Measurements from ENCODE around the gene MAP3K7. TPM values are rescaled to one million over a fixed set of nuclear protein-coding genes. Genes with fewer than 3 reads are reported as not detected.

Gene MAP3K7
- total RNA-seq, 1 donor, result 51.4 TPM

DNA sequence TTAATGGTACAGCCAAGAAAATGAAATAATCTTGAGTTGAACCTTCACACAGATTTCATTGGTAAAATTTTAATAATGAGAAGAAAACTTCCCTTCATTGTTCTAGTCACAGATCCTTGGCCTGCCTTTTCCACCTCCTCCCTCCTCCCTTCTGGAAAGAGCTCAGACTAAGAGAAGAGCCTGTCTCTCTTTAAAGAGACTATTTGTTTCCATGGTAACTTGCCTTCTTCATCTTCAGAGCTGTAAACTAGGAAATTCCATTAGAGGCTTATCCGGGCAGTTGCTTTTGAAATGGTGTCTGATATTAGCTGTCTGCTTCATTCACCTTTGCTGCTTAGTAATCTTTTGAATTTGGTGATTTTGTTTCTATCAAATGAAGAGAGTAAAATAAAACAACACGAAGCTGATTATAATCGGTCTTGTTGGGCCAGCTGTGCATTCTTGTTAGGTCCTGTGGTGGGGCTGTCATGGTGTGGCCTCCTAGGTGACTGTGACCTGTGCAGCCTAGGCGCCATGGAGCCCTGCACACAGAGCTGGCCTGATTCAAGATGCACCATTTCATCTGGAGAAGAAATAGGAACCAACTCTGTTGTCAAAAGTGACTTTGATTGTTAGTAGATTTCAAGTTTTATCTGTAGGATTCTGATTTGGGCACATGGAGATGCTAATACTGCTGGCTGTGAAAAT lies 96.7 kb downstream of the MAP3K7 start:
- no peak for DNase-seq (ENCODE audit: low read depth)
- TF ChIP-seq, protein P1, sequence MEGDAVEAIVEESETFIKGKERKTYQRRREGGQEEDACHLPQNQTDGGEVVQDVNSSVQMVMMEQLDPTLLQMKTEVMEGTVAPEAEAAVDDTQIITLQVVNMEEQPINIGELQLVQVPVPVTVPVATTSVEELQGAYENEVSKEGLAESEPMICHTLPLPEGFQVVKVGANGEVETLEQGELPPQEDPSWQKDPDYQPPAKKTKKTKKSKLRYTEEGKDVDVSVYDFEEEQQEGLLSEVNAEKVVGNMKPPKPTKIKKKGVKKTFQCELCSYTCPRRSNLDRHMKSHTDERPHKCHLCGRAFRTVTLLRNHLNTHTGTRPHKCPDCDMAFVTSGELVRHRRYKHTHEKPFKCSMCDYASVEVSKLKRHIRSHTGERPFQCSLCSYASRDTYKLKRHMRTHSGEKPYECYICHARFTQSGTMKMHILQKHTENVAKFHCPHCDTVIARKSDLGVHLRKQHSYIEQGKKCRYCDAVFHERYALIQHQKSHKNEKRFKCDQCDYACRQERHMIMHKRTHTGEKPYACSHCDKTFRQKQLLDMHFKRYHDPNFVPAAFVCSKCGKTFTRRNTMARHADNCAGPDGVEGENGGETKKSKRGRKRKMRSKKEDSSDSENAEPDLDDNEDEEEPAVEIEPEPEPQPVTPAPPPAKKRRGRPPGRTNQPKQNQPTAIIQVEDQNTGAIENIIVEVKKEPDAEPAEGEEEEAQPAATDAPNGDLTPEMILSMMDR (IDR thresholded peaks at IDR 0.05; ENCODE audit: insufficient read depth, low read depth, low read length), result no peak
- no peak overlapping the region for H3K4me3 ChIP-seq (ENCODE audit: low read depth, low read length)

DNA sequence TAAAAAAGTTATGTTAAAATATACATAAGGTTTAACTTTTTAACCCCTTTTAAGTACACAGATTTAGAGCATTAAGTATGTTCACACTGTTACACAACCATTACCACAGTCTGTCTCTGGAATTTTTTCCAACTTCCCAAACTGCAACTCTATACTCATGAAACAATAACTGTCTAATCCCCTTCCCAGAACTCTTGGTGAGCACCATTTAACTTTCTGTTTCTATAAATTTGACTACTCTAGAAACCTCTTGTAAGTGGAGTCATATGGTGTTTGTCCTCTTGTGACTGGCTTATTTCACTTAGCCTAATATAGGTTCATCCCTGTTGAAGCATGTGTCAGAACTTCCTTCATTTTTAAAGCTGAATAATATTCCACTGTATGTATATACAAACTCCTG lies 98.1 kb downstream of the MAP3K7 start:
- H3K4me3 ChIP-seq (ENCODE audit: low read depth, low read length), result no peak overlapping the region
- TF ChIP-seq, protein P1 (IDR thresholded peaks at IDR 0.05; ENCODE audit: insufficient read depth, low read depth, low read length), result no peak
- DNase-seq (ENCODE audit: low read depth), result peak; percentile 41

DNA sequence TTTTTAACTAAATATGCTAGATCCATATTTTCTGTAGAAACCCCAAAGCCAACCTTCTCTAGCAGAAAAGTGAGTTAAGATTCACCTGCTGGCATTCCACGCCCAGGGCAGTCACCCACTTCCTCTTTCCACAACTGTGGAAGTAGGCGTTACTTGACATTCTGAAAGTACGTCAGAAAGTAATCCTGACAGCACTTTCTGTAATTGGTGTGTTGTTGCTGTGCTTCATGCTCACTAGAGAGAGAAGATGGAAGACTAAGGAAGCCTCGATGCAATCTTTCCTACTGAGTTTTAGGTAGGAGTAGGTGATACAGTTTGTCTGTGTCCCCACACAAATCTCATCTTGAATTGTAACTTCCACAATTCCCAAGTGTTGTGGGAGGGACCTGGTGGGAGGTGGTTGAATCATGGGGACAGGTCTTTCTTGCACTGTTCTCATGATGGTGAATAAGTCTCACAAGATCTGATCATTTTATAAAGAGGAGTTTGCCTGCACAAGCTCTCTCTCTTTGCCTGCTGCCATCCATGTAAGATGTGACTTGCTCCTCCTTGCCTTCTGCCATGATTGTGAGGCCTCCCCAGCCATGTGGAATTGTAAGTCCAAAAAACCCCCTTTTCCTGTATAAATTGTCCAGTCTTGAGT lies 101.1 kb downstream of the MAP3K7 start:
- DNase-seq (ENCODE audit: low read depth), result no peak
- no peak overlapping the region for H3K4me3 ChIP-seq (ENCODE audit: low read depth, low read length)
- TF ChIP-seq, protein P1 (IDR thresholded peaks at IDR 0.05; ENCODE audit: insufficient read depth, low read depth, low read length), result no peak

DNA sequence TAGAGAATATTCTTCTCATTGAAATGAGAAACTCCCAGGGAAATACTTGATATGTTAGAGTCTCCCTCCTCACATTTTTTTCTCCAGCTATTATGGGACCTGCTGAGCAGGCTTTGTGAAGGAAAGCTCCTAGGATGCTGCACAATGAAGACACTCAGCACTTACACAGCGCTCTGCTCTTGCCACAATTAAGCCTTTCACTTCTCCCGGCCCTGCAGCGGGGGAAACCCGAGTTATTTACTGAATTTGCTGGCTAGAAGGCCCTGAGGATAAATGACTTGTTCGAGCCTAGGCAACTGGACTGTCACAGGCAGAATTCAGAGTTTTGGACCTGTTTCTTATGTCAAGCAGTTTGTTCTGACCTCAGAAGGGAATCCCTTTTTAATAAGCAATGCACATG lies 102.0 kb downstream of the MAP3K7 start:
- no peak for DNase-seq (ENCODE audit: low read depth)
- H3K4me3 ChIP-seq (ENCODE audit: low read depth, low read length), result no peak overlapping the region
- TF ChIP-seq, protein P1 (IDR thresholded peaks at IDR 0.05; ENCODE audit: insufficient read depth, low read depth, low read length), result no peak

DNA sequence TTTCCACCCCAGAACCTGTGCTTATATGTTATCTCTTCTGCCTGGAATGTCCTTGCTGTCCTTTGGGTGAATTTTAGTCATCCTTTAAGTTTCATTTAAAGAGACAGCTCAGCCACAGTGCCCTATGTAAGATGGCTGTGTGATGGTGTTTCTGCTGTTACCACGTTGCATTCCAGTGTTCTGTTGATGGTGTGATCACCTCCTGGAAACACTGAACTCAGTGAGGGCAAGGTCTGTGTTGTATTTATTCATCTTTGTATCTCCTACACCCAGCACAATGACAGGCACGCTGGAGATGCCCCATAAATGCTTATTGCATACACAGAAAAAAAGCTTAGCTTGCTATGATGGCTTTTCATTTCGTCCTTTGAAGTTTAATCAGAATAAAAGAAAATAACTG lies 102.5 kb downstream of the MAP3K7 start:
- TF ChIP-seq, protein P1 (IDR thresholded peaks at IDR 0.05; ENCODE audit: insufficient read depth, low read depth, low read length), result no peak
- DNase-seq (ENCODE audit: low read depth), result no peak
- H3K4me3 ChIP-seq (ENCODE audit: low read depth, low read length), result no peak overlapping the region

DNA sequence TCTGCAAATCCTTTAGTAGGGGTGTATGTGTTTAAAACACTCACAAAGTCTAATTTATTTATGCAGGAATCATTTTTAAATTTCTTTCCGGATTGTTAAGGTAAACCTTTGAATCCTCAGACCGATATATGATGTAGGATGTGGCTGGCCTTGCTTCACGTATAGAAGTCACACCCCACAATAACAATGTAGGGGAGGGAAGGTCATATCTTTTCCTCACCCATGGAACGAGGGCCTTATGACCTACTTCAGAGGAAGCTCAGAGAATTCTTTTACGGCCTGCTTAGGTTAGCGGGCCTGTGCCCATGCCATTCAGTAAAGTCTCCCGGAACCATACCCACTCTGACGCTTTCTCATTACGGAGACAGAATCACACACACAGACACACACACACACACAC lies 102.9 kb downstream of the MAP3K7 start:
- no peak for DNase-seq (ENCODE audit: low read depth)
- TF ChIP-seq, protein P1 (IDR thresholded peaks at IDR 0.05; ENCODE audit: insufficient read depth, low read depth, low read length), result no peak
- H3K4me3 ChIP-seq (ENCODE audit: low read depth, low read length), result no peak overlapping the region

Measured in fibroblast of villous mesenchyme (primary cell).